K562 (cell line): ENCODE data around the gene CACYBP. TPM values are rescaled to one million over a fixed set of nuclear protein-coding genes. Genes with fewer than 3 reads are reported as not detected.

Source experiments
- ATAC-seq: fragments of 200-7000 bp; cut with Tn5 transposase; 3 replicates; pipeline ENCODE4 v1.9.1; 2020; ENCODE audit warnings: moderate library complexity
- BruUV-seq: library from RNA; stranded (reverse); fragments of 400-500 nt; replicated peaks from 2 replicates; lab custom pipeline; 2021; lab: Mats Ljungman, UMichigan
- CTCF ChIA-PET: fragments of 300-600 bp; formaldehyde crosslinking; extraction: SDS; loops from one replicate; lab custom pipeline; 2021; ENCODE audit warnings: low intra/inter-chr PET ratio; lab: Yijun Ruan, JAX
- POLR2A ChIA-PET: fragments of 300-600, 350-650 bp; sonication (Branson Sonifier 250); formaldehyde crosslinking; extraction: SDS; loops from one replicate; lab custom pipeline; 2021; ENCODE audit warnings: antibody characterized with exemption, inconsistent platforms; lab: Yijun Ruan, JAX
- DNase-seq, 4 experiments: peaks; one replicate each; pipeline versions ENCODE4 v3.0.0 to v3.0.0-alpha.2; 2011 to 2018; ENCODE audit warnings: low spot score in 3 of 4, mixed read lengths in 3 of 4; ENCODE audit errors: extremely low read depth in 1 of 4
- FAIRE-seq: peaks from 2 replicates; lab custom pipeline; 2011; peaks lifted over from hg19 to GRCh38; lab: Jason Lieb, UNC
- H2AFZ ChIP-seq: 2 replicates; pipeline ENCODE4 v1.6.0; 2011; ENCODE audit warnings: low read depth, low read length, control low read depth, inconsistent platforms
- H3K27ac ChIP-seq: fragments of 200-600 bp; 3 replicates; pipeline ENCODE4 v1.8.0; 2011; ENCODE audit warnings: low read depth, mild to moderate bottlenecking, control low read depth, inconsistent platforms, low read length, moderate library complexity, mixed read lengths; ENCODE audit errors: extremely low read depth
- H3K27me3 ChIP-seq, 2 experiments: fragments of 300-600 bp in 1 of 2; 2 replicates in 1 of 2; 3 replicates in 1 of 2; pipeline versions ENCODE4 v1.6.0 to v1.8.0; 2011; ENCODE audit warnings: inconsistent platforms in 2 of 2, low read length in 2 of 2, mild to moderate bottlenecking in 1 of 2, mixed read lengths in 1 of 2, moderate library complexity in 1 of 2; ENCODE audit not compliant: control insufficient read depth in 2 of 2, insufficient read depth in 2 of 2
- H3K36me3 ChIP-seq: fragments of 300-600 bp; 3 replicates; pipeline ENCODE4 v1.8.0; 2011; ENCODE audit warnings: mild to moderate bottlenecking, low read length, inconsistent platforms; ENCODE audit not compliant: control insufficient read depth, insufficient read depth
- H3K4me1 ChIP-seq, 2 experiments: fragments of 200-600 bp in 1 of 2; replicated peaks in 1 of 2; 2 replicates in 1 of 2; 3 replicates in 1 of 2; pipeline versions ENCODE4 v1.5.1 to v1.8.0; 2011; ENCODE audit warnings: inconsistent platforms in 2 of 2, low read length in 2 of 2, mild to moderate bottlenecking in 1 of 2, mixed read lengths in 1 of 2, moderate library complexity in 1 of 2; ENCODE audit not compliant: control insufficient read depth in 2 of 2, insufficient read depth in 2 of 2
- H3K4me2 ChIP-seq: 2 replicates; pipeline ENCODE4 v1.6.1; 2011; ENCODE audit warnings: low read length, control low read depth, inconsistent platforms, mixed read lengths; ENCODE audit not compliant: insufficient read depth
- H3K4me3 ChIP-seq: fragments of 200-600 bp; sonication (generic), shearing (Covaris generic); 2 replicates; pipeline ENCODE4 v1.5.1; 2016; ENCODE audit warnings: control low read depth, inconsistent platforms
- H3K79me2 ChIP-seq: fragments of 200-600 bp; 3 replicates; pipeline ENCODE4 v1.8.0; 2011; ENCODE audit warnings: low read length, inconsistent platforms; ENCODE audit not compliant: control insufficient read depth, insufficient read depth
- H3K9ac ChIP-seq, 2 experiments: 2 replicates each; pipeline versions ENCODE4 v1.6.0 to v1.6.1; 2011; ENCODE audit warnings: low read depth in 2 of 2, low read length in 2 of 2, control low read depth in 1 of 2, inconsistent platforms in 1 of 2, mild to moderate bottlenecking in 1 of 2, mixed read lengths in 1 of 2; ENCODE audit not compliant: insufficient read depth in 1 of 2
- H3K9me1 ChIP-seq: one replicate; pipeline ENCODE4 v1.6.0; 2011; ENCODE audit warnings: inconsistent platforms, mild to moderate bottlenecking, low read length, moderate library complexity; ENCODE audit not compliant: control insufficient read depth, insufficient read depth
- H3K9me3 ChIP-seq: replicated peaks from 2 replicates; pipeline ENCODE4 v1.5.1; 2011; ENCODE audit warnings: low read depth, low read length, inconsistent platforms; ENCODE audit not compliant: control insufficient read depth, insufficient read depth
- H4K20me1 ChIP-seq: replicated peaks from 2 replicates; pipeline ENCODE4 v1.6.1; 2011; ENCODE audit warnings: low read length, inconsistent platforms, mixed read lengths; ENCODE audit not compliant: control insufficient read depth, insufficient read depth
- CREM ChIP-seq: IDR thresholded peaks from 2 replicates; pipeline ENCODE4 v1.6.1; 2014; ENCODE audit warnings: antibody characterized with exemption, low read depth
- DIDO1 ChIP-seq: fragments of 450-650 bp; IDR thresholded peaks from 2 replicates; pipeline ENCODE4 v1.6.1; 2016; ENCODE audit warnings: low read depth, missing biosample characterization, missing genetic modification characterization
- FUS ChIP-seq: fragments of 200-400 bp; formaldehyde crosslinking; optimal IDR thresholded peaks from 2 replicates; pipeline ENCODE3; 2017; ENCODE audit warnings: low read depth, low read length
- HMG20A ChIP-seq: fragments of 450-650 bp; formaldehyde crosslinking; conservative IDR thresholded peaks from 2 replicates; pipeline ENCODE4 v1.4.0; 2020; ENCODE audit warnings: mild to moderate bottlenecking, mixed read lengths
- JUND ChIP-seq, 2 experiments: IDR thresholded peaks; 2 replicates in 1 of 2; 3 replicates in 1 of 2; pipeline ENCODE4 v1.6.1; 2011; ENCODE audit warnings: borderline replicate concordance in 2 of 2, low read depth in 2 of 2, low read length in 2 of 2, improper control_type of control experiment in 1 of 2, missing biosample characterization in 1 of 2, missing genetic modification characterization in 1 of 2, missing genetic modification reagents in 1 of 2
- MAZ ChIP-seq, 2 experiments: fragments of 450-650 bp in 1 of 2; sonication (generic) in 1 of 2; formaldehyde crosslinking; IDR thresholded peaks in 1 of 2; conservative IDR thresholded peaks in 1 of 2; 2 replicates each; pipeline versions ENCODE4 v1.4.0 to v1.5.0; 2020; ENCODE audit warnings: mild to moderate bottlenecking in 1 of 2, missing genetic modification reagents in 1 of 2
- MIER1 ChIP-seq: fragments of 450-650 bp; IDR thresholded peaks from 2 replicates; pipeline ENCODE4 v1.6.1; 2016; ENCODE audit warnings: antibody characterized with exemption, mild to moderate bottlenecking, low read depth
- NELFE ChIP-seq: IDR thresholded peaks from 2 replicates; pipeline ENCODE4 v1.6.1; 2011; ENCODE audit warnings: mild to moderate bottlenecking; ENCODE audit not compliant: insufficient read depth, insufficient read length
- SRSF1 ChIP-seq: fragments of 200-400 bp; formaldehyde crosslinking; IDR thresholded peaks from 2 replicates; pipeline ENCODE4 v1.6.1; 2017; ENCODE audit warnings: mild to moderate bottlenecking, low read depth, low read length, moderate library complexity
- ZNF165 ChIP-seq: fragments of 250-450 bp; sonication (Bioruptor Pico); IDR thresholded peaks from 2 replicates; pipeline ENCODE4 v1.4.0; 2020; ENCODE audit warnings: borderline replicate concordance
- ZNF354B ChIP-seq: fragments of 250-450 bp; sonication (Bioruptor Pico); IDR thresholded peaks from 2 replicates; pipeline ENCODE4 v1.4.0; 2020
- WGBS: fragments of 100-300 bp; shearing (Covaris generic); methylation state at CpG from one replicate; pipeline ENCODE4 v1.1.6; 2016; ENCODE audit warnings: low coverage, mixed read lengths; ENCODE audit not compliant: insufficient coverage; ENCODE audit errors: missing lambda C conversion rate; 5-methylcytosine and 5-hydroxymethylcytosine counted together
- in situ Hi-C: fragments of 300-500 bp; cut with MboI; formaldehyde crosslinking; loops from 4 replicates; pipeline ENCODE4 v1.15.0; 2018; ENCODE audit warnings: inconsistent platforms, mixed read lengths
- intact Hi-C: fragments of 100-400 bp; cut with micrococcal nuclease; formaldehyde crosslinking; loops from 2 replicates; pipeline ENCODE4 v1.14.2; 2022
- polyA plus RNA-seq, 8 experiments: library from polyadenylated mRNA; depleted of rRNA in 4 of 8; stranded (reverse) in 5 of 8; unstranded in 3 of 8; fragments of >200 nt; fragmentation: Nextera tagmentation in 2 of 8; fragmentation: Illumina TruSeq in 1 of 8; extraction: Ambion mirVana in 2 of 8; extraction: Trizol in 1 of 8; gene quantifications; 2 replicates each; pipeline versions ENCODE4 v1.2.1 to v1.2.3, GENCODE V29; 2011 to 2014; ENCODE audit warnings: inconsistent platforms in 1 of 8, missing spikeins in 1 of 8
- total RNA-seq, 7 experiments: library from RNA; depleted of rRNA in 6 of 7; stranded (reverse); fragments of >200 nt in 6 of 7; fragmentation: Illumina TruSeq in 2 of 7; extraction: Trizol in 2 of 7; gene quantifications; 2 replicates each; pipeline versions ENCODE4 v1.2.1 to v1.2.3, GENCODE V29; 2011 to 2021; ENCODE audit warnings: low replicate concordance in 1 of 7
- TF ChIP-seq, protein P1 (sequence below): fragments of 450-650 bp; formaldehyde crosslinking; IDR thresholded peaks from 2 replicates; pipeline ENCODE4 v1.4.0; 2022; ENCODE audit warnings: missing genetic modification characterization
- TF ChIP-seq, protein P2 (sequence below): fragments of 450-650 bp; IDR thresholded peaks from 2 replicates; pipeline ENCODE4 v1.6.1; 2016; ENCODE audit warnings: mild to moderate bottlenecking
- TF ChIP-seq, protein P3 (sequence below): fragments of 250-450 bp; sonication (Bioruptor Pico); IDR thresholded peaks from 2 replicates; pipeline ENCODE4 v1.4.0; 2020; ENCODE audit warnings: mild to moderate bottlenecking, moderate library complexity

The CACYBP gene
- total and polyA plus RNA-seq, 9 of the 15 experiments (the other 6 are each of a cell fraction or from before 2014, with no cell fraction given): 147 to 1,576 (median 488) TPM

DNA sequence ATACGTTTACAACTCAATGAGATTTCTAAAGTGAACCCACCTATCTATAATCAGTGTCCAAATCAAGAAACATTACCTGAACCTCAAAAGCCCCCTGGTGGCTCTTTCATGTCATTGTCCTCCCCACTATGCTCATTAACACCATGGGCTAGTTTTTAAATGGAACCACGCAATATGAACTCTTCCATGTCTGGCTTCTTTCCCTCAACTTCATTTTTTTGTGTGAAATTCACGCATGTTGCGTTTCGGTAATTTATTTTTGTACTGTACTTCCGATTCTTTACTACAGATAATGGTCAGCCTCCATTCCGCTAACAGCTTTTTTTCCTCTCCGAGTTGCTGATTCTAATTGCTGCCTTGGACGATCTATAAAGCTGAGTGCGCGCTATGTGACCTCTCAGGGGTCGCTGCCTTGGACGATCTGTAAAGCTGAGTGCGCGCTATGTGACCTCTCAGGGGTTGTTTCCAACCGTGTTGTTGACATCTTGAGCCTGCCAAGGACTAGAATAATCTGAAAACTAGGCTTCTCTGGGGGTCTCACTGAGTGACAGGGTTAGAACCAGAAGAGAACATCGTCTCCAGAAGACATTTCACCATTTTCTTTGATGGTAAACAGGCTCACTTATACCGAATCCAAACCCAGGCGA, 1.1 kb upstream of the CACYBP start:
- H3K79me2 ChIP-seq: peaks cover 62% of the 10 kb centered on the region
- peak overlapping the region; percentile 99 for H3K27ac ChIP-seq
- peak overlapping the region; percentile 97 for H3K4me2 ChIP-seq
- H4K20me1 ChIP-seq: no peaks in the 10 kb centered on the region; the same call in none of the 2 replicates
- ChIA-PET POLR2A (interaction anchor here (0.6 to 4.1 kb wide), 37 partner anchors 8 to 737 kb away, joined by 3 to 65 read pairs (median 5); partner anchors contain the start of gene MRPS14), CTCF (interaction anchor here (0.6 to 3.5 kb wide), 3 partner anchors 208 to 1579 kb away, joined by 3 to 38 read pairs (median 3); no protein-coding TSS in a partner anchor)
- H3K9me1 ChIP-seq: no peaks in the 10 kb centered on the region
- peaks cover 20% of the 10 kb centered on the region for H3K36me3 ChIP-seq
- ATAC-seq (peak; percentile 6; the same call in 2 of the 3 replicates), DNase-seq (peak; percentile 60 to 84 (median 68)), FAIRE-seq (peak; percentile 73)
- under 1% methylated on average over 19 of the region's 19 CpGs for WGBS
- BruUV-seq: no TSS peak
- H2AFZ ChIP-seq: peak overlapping the region; percentile 99
- in situ Hi-C loops: loop anchor here (5.0 to 25.0 kb wide), 2 partner anchors 231 to 736 kb away; no protein-coding TSS in a partner anchor
- H3K27me3 ChIP-seq: no peaks in the 10 kb centered on the region
- intact Hi-C loops: loop anchor here (1.0 to 5.0 kb wide), 5 partner anchors 24 to 736 kb away; partner anchors contain the start of gene MRPS14
- H3K4me1 ChIP-seq: peaks cover 13 to 28% of the 10 kb centered on the region in 2 experiments; a peak in 4 of 5 replicates
- H3K4me3 ChIP-seq: peak overlapping the region; percentile 90
- H3K9me3 ChIP-seq: no peaks in the 10 kb centered on the region
- peak overlapping the region; percentile 95 to 98 for H3K9ac ChIP-seq
- TF ChIP-seq MAZ (CRISPR knock-in tag; conservative IDR thresholded peaks at IDR 0.05 in 1 of 2, IDR thresholded peaks at IDR 0.05 in 1 of 2): peak in 1 of 2 experiments; percentile 34; a peak in 1 of 4 replicates
- TF ChIP-seq, protein P1, sequence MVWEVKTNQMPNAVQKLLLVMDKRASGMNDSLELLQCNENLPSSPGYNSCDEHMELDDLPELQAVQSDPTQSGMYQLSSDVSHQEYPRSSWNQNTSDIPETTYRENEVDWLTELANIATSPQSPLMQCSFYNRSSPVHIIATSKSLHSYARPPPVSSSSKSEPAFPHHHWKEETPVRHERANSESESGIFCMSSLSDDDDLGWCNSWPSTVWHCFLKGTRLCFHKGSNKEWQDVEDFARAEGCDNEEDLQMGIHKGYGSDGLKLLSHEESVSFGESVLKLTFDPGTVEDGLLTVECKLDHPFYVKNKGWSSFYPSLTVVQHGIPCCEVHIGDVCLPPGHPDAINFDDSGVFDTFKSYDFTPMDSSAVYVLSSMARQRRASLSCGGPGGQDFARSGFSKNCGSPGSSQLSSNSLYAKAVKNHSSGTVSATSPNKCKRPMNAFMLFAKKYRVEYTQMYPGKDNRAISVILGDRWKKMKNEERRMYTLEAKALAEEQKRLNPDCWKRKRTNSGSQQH (CRISPR knock-in tag): peak; percentile 61
- no peak for TF ChIP-seq NELFE
- no peak for TF ChIP-seq JUND (IDR thresholded peaks at IDR 0.05; ENCODE audit: borderline replicate concordance, low read depth, low read length)
- peak; percentile 31; the same call in 1 of the 3 replicates for TF ChIP-seq JUND (tag; IDR thresholded peaks at IDR 0.05; ENCODE audit: borderline replicate concordance, low read depth, low read length)
- TF ChIP-seq SRSF1: no peak
- TF ChIP-seq DIDO1 (tag): no peak
- TF ChIP-seq, protein P2, sequence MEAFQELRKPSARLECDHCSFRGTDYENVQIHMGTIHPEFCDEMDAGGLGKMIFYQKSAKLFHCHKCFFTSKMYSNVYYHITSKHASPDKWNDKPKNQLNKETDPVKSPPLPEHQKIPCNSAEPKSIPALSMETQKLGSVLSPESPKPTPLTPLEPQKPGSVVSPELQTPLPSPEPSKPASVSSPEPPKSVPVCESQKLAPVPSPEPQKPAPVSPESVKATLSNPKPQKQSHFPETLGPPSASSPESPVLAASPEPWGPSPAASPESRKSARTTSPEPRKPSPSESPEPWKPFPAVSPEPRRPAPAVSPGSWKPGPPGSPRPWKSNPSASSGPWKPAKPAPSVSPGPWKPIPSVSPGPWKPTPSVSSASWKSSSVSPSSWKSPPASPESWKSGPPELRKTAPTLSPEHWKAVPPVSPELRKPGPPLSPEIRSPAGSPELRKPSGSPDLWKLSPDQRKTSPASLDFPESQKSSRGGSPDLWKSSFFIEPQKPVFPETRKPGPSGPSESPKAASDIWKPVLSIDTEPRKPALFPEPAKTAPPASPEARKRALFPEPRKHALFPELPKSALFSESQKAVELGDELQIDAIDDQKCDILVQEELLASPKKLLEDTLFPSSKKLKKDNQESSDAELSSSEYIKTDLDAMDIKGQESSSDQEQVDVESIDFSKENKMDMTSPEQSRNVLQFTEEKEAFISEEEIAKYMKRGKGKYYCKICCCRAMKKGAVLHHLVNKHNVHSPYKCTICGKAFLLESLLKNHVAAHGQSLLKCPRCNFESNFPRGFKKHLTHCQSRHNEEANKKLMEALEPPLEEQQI: 0 out of 2 replicates have a peak, but pooled peaks have one; percentile 14
- TF ChIP-seq MIER1: 0 out of 2 replicates have a peak, but pooled peaks have one; percentile 47
- TF ChIP-seq FUS: no peak
- peak; percentile 58; the same call in 1 of the 2 replicates for TF ChIP-seq HMG20A
- TF ChIP-seq ZNF165 (CRISPR knock-in tag): peak; percentile 67; the same call in 1 of the 2 replicates
- TF ChIP-seq, protein P3, sequence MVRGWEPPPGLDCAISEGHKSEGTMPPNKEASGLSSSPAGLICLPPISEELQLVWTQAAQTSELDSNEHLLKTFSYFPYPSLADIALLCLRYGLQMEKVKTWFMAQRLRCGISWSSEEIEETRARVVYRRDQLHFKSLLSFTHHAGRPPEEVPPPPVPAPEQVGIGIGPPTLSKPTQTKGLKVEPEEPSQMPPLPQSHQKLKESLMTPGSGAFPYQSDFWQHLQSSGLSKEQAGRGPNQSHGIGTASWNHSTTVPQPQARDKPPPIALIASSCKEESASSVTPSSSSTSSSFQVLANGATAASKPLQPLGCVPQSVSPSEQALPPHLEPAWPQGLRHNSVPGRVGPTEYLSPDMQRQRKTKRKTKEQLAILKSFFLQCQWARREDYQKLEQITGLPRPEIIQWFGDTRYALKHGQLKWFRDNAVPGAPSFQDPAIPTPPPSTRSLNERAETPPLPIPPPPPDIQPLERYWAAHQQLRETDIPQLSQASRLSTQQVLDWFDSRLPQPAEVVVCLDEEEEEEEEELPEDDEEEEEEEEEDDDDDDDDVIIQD: no peak
- TF ChIP-seq CREM: peak; percentile 29; the same call in 1 of the 2 replicates
- TF ChIP-seq ZNF354B (CRISPR knock-in tag): 0 out of 2 replicates have a peak, but pooled peaks have one; percentile 29
